H1 (cell line): Measurements from ENCODE around the gene ELL.

Experiments used
- CHD2 ChIP-seq: IDR thresholded peaks from 2 replicates; pipeline ENCODE4 v1.6.1; 2012; ENCODE audit warnings: low read length, improper control_type of control experiment
- EP300 ChIP-seq, 2 experiments: IDR thresholded peaks; 1 replicate in 1 of 2; 2 replicates in 1 of 2; pipeline ENCODE4 v1.6.1; 2011 to 2012; ENCODE audit warnings: low read depth in 2 of 2, low read length in 2 of 2, mild to moderate bottlenecking in 2 of 2, borderline replicate concordance in 1 of 2, inconsistent platforms in 1 of 2, moderate library complexity in 1 of 2
- EZH2 ChIP-seq: fragments of 200-600 bp; sonication (generic); IDR thresholded peaks from 2 replicates; pipeline ENCODE4 v1.7.1; 2012; ENCODE audit warnings: low read depth, mild to moderate bottlenecking, moderate library complexity, low read length, inconsistent platforms; ENCODE audit not compliant: severe bottlenecking
- RAD21 ChIP-seq, 2 experiments: IDR thresholded peaks in 1 of 2; conservative IDR thresholded peaks in 1 of 2; 2 replicates each; pipeline ENCODE4 v1.6.1; 2011; ENCODE audit warnings: low read depth in 2 of 2, low read length in 2 of 2, improper control_type of control experiment in 1 of 2, inconsistent platforms in 1 of 2, mild to moderate bottlenecking in 1 of 2, moderate library complexity in 1 of 2
- TAF7 ChIP-seq: optimal IDR thresholded peaks from 2 replicates; pipeline ENCODE3; 2011; ENCODE audit warnings: low read depth, mild to moderate bottlenecking, inconsistent platforms, low read length, moderate library complexity, borderline replicate concordance
- YY1 ChIP-seq: IDR thresholded peaks from 2 replicates; pipeline ENCODE4 v1.6.1; 2011; ENCODE audit warnings: low read depth, mild to moderate bottlenecking, low read length

- TF ChIP-seq YY1 = no peak
- no peak for TF ChIP-seq EP300 (IDR thresholded peaks at IDR 0.05; ENCODE audit: borderline replicate concordance in 1 of 2, low read depth in 2 of 2, low read length in 2 of 2)
- TF ChIP-seq TAF7 = no peak
- no peak for TF ChIP-seq RAD21 (IDR thresholded peaks at IDR 0.05 in 1 of 2, conservative IDR thresholded peaks at IDR 0.05 in 1 of 2; ENCODE audit: low read depth in 2 of 2, low read length in 2 of 2)
- TF ChIP-seq CHD2 = no peak
- no peak for TF ChIP-seq EZH2
Measured at GRCh38 chr19:18478545-18479311, 43.1 kb downstream of the ELL start.
